Activated CD4-positive, CD25-positive, alpha-beta regulatory T cell treated with anti-CD3 and anti-CD28 coated beads, Interleukin-2, amount 50 U/mL, for 24 hours (primary cell): ENCODE results near the gene SYT13.

Source experiments
- ATAC-seq, 2 donors: fragments of 150-1000 bp; cut with Tn5 transposase; one replicate each; pipeline ENCODE4 v1.10.0; 2021; ENCODE audit warnings: mild to moderate bottlenecking in 1 of 2, moderate library complexity in 1 of 2

SYT13 gene

GRCh38 chr11:45245218-45246045 lies 40.7 kb downstream of the SYT13 start:
- no peak for ATAC-seq

GRCh38 chr11:45243967-45244366 lies 42.2 kb downstream of the SYT13 start:
- no peak for ATAC-seq

GRCh38 chr11:45239733-45240132 lies 46.4 kb downstream of the SYT13 start:
- ATAC-seq = no peak

- no peak for ATAC-seq
Observed at GRCh38 chr11:45238724-45239123, 47.4 kb downstream of the SYT13 start.

- ATAC-seq = no peak
Observed at GRCh38 chr11:45237711-45238315, 48.3 kb downstream of the SYT13 start.

- no peak for ATAC-seq
Observed at GRCh38 chr11:45234306-45235006, 51.7 kb downstream of the SYT13 start.

- no peak for ATAC-seq
Observed at GRCh38 chr11:45233804-45234170, 52.4 kb downstream of the SYT13 start.

GRCh38 chr11:45233121-45233803 lies 52.9 kb downstream of the SYT13 start:
- ATAC-seq = peak; percentile 51 to 59

GRCh38 chr11:45232341-45233080 lies 53.6 kb downstream of the SYT13 start:
- no peak for ATAC-seq

- no peak for ATAC-seq
Observed at GRCh38 chr11:45229401-45230020, 56.6 kb downstream of the SYT13 start.

GRCh38 chr11:45227836-45228235 lies 58.3 kb downstream of the SYT13 start:
- ATAC-seq = no peak

GRCh38 chr11:45226901-45227300 lies 59.2 kb downstream of the SYT13 start:
- ATAC-seq = no peak

GRCh38 chr11:45225961-45226871 lies 59.9 kb downstream of the SYT13 start:
- no peak for ATAC-seq

GRCh38 chr11:45225277-45225676 lies 60.9 kb downstream of the SYT13 start:
- ATAC-seq = no peak

GRCh38 chr11:45224766-45225165 lies 61.4 kb downstream of the SYT13 start:
- no peak for ATAC-seq

- ATAC-seq = no peak
Observed at GRCh38 chr11:45223496-45223895, 62.6 kb downstream of the SYT13 start.

GRCh38 chr11:45219411-45219810 lies 66.7 kb downstream of the SYT13 start:
- ATAC-seq = no peak

- no peak for ATAC-seq
Observed at GRCh38 chr11:45218705-45219104, 67.4 kb downstream of the SYT13 start.

GRCh38 chr11:45217991-45218390 lies 68.2 kb downstream of the SYT13 start:
- no peak for ATAC-seq

- ATAC-seq = no peak
Observed at GRCh38 chr11:45216901-45217300, 69.2 kb downstream of the SYT13 start.

- ATAC-seq = no peak
Observed at GRCh38 chr11:45216031-45216430, 70.1 kb downstream of the SYT13 start.
